DMS 273 (cell line): ENCODE measurements around the gene PGM1.

Source experiments
- DNase-seq: peaks from one replicate; lab custom pipeline; 2025; ENCODE audit not compliant: unreplicated experiment; lab: John Stamatoyannopoulos, UW

The PGM1 gene

DNA sequence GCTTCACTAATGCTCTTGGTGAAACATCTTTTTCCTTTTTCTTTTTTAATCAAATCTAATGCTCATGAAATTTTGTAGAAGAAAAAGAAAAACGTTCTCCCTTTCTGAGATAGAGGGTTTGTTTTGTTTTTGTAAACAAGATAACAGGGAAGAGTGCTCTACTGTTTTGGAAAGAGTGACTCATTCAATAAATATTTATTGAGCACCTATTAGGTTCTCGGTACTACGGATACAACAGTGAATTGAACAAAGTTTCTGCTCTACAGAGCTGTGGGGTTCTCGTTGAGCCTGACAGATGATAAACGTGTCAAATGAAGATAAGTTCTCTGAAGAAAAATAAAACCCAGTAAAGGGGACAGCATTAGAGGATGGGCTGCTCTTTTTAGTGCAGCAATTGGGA lies 7.0 kb downstream of the PGM1 start:
- no peak for DNase-seq

- DNase-seq, result no peak
Measured at GRCh38 chr1:63601061-63601460, 7.8 kb downstream of the PGM1 start.

DNA sequence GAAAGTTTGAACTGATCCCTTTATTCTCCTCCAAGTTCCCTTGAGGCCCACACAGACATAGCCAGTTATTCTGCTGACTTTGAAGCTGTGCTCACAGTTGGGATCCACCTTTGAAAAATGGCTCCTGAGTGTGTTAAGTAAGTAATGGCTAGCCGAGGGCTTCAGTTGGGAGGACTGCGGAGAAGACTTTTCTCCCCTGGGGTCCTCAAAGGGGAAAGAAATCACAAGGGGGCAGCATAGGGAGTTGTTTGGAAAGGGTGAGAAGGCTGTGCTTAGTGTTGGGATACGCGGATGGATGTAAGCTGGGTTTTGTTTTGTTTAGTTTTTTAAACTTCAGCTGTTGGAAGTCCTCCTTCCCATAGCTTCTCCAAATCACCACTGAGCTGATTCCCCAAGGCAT lies 8.3 kb downstream of the PGM1 start:
- DNase-seq, result no peak

GRCh38 chr1:63601912-63602311 lies 8.7 kb downstream of the PGM1 start:
- DNase-seq, result no peak

DNA sequence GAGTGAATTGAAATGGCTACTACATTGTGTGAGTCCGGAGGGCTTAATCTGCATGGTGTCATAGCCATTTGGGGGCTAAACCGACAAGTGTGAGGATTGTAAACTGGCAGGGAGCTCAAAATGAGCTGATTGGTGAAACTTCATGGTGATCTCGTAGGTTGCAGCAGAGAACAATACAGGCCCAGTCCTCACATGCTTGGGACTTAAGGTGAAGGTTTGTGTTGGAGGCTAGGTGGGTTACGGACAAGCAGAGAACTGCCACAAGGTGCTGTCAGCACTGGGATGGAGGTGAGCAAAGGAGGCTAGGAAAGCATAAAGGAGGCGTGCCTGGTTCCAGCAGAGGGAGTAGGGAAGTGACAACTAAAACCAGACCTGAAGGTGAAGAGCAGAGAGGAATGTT lies 9.4 kb downstream of the PGM1 start:
- DNase-seq, result no peak

DNA sequence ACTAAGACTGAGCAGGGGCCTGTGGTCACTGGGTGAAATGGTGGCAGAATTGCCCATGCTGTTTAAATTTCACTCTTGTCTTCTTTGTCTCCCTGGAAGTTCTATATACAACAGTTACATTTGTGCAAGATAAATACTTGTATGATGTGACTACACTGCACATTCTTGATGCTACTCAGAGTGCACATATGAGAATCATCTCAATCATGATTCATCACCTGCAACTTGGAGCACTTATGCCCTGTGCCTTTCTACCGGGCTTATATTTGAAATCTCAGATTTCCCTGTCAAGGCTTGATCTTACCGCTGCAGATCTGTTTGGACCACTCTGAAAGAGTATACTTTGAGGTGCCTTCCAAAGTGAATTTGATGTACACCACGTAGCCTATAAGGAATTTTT lies 10.6 kb downstream of the PGM1 start:
- DNase-seq, result no peak

DNA sequence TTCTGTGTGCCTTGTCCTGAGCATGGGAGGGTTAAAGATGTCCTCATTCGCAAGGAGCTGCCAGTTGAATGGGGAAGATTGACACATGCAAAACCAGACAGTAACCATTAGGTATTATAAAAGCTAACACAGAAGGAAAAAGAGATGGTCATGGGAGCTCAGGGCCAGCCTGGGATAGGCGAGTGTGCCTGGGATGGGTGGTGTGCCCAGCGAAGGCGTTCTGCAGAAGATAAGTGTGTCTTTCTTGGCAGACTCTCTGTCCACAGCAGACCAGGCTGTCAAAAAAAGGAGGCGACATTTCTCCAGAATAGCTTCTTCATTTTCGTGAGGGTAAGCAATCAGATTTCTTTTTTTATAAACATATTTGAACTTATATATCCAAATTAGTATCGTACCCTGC lies 14.1 kb downstream of the PGM1 start:
- DNase-seq, result no peak

- no peak for DNase-seq
Measured at GRCh38 chr1:63611231-63611630, 18.0 kb downstream of the PGM1 start.

DNA sequence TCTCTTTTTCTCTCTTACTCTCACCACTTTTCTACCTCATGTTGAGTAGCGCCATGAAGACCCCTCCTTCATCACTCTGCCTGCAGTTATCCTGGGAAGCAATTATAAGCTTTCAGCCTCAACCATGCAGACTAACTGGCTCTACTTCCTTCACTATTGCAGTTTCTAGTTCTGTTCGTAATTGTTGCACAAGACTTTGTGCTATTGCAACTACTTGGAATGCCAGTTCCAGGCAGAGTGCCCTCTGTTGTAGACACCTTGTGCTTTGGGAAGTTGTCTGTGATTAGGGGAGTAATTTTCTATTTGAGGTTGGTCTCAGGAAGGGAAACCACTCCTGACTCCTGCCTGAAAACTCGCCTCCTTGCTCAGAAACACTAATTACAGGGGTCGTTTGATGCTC lies 19.4 kb downstream of the PGM1 start:
- no peak for DNase-seq

DNA sequence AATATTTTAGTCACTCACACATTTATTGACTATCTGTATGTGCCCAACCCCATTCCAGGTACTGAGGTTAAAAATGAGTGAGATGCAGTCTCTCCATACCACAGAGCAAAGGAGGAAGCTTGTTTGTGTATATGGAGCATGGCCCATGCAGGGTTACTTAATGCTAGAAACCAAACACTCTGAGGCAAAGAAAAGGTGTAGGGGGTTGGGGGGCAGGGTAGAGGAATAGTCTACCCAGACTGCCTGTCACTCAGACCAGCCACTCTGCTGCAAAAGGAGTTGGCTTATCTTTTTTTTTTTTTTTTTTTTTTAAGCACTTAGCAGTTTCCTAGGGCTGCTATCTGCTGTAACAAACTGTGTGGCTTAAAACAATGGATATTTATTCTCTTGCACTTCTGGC lies 19.8 kb downstream of the PGM1 start:
- DNase-seq, result no peak

GRCh38 chr1:63615768-63616420 lies 22.7 kb downstream of the PGM1 start:
- DNase-seq, result peak; percentile 92

DNA sequence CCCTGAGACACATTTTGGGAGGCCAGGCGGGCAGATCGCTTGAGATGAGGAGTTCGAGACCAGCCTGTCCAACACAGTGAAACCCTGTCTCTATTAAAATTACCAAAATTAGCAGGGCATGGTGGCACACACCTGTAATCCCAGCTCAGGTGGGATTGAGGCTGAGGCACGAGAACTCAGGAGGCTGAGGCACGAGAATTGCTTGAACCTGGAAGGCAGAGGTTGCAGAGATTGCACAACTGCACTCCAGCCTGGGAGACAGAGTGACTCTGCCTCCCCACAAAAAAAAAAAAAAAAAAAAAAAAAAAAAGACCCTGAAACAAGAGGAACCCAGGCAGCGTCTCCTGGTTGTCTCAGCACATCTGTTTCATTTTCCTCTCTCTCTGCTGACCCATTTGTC lies 24.2 kb downstream of the PGM1 start:
- peak; percentile 38 for DNase-seq

DNA sequence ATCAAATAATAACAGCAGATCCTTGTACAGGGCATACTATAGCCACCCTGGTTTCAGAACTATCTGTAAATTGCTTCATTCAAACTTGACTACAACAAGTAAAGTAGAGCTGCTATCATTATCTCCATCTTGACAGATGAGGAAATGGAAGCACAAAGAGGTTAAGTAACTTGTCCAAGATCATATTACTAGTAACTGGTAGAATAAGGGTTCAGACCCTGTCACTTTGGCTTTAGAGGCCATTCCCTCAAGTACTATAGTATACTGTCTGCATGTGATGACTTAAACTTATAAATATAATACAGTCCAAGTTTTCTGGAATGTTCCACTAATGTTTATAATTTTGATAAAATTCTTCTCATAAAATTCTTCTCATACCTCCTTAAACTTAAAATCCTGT lies 24.8 kb downstream of the PGM1 start:
- DNase-seq, result peak; percentile 38

- DNase-seq, result no peak
Measured at GRCh38 chr1:63619558-63619957, 26.3 kb downstream of the PGM1 start.

GRCh38 chr1:63620671-63621070 lies 27.5 kb downstream of the PGM1 start:
- no peak for DNase-seq

DNA sequence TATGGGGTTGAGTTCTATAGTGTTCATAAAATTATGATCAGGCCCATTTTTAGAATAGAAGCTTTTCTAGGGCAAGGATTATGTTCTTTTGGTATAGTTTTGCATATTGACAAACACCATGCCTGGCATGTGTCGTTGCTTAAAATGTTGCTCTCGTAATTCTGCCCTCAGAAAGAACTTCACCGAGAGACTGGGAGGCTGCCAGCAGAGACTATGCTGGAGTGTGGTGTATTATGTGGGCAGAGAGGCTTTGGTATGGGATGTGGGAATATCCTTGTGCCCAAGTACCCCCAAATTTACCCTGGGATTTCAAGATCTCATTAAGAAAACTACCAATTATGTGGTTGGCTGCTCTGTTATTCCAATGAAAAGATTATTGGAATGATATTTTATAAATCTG lies 27.9 kb downstream of the PGM1 start:
- DNase-seq, result peak; percentile 22

DNA sequence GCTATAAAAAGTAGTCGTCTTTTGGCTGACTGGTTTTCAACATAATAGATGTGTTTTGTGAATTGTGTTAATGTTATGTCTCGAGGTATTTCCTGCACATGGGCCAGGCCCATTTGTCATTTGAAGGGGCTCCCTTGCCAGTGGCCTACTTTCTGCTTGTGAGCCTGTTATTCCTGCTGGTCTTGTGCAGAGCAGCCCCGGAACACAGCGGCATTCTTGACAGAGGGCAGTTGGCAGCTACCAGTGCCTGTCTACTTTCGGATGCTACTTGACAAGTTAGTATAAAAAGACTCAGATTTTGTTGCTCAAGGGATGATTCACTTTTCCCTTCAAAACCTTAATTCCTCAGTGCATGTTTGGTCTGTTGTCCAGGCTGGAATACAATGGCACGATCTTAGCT lies 28.5 kb downstream of the PGM1 start:
- DNase-seq, result no peak

DNA sequence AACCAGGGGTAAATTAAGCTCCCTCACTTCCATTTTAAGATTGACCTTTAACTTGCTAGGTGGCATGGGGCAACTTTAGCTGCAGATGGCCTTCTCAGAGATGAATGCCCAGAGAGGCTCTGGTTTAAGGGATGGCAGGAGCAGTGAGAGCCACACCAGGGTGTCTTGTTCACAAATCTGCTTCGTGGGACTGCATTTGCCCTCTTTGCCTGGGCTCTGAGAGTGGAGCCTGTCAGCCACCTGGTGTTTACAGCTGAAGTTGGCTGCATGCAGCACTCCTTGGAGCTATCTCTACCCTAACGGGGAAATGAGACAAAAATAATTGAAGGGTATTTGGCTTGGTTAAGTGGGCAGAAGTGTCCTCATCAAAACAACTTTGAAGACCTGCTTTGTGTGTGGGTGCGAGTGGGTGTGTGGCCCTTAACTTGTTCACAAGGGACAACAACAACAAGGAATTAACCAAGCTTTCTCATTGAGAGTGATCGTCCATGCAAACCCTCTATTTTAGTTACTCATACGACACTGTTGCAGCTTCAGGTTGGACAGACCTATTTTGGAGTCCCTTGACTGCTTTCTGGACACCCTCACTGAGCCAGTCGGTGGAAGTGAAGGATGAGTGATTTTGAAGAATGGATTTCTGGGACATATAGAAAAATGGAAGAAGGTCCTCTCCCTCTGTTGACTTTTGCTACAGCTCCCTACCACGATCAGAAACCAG lies 29.8 kb downstream of the PGM1 start:
- peak; percentile 86 for DNase-seq

DNA sequence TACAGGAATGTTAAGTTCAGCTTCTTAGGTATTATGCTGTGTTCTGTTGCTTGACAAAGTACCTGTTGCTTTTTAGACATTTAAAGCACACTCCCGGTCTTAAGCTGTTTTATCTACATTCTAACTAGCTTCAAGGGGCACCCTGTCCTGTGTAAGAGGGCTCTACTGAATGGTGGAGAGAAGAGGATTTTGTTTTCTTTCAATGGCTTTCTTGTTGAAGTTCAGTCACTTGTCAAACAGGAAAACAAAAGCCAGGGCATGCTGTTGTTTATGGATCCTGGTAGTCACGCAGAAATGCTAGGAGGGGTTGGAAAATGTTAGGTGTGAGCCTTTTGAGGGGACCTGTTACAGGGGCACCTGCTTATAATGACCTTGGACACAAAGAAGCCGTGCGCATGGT lies 30.7 kb downstream of the PGM1 start:
- no peak for DNase-seq

GRCh38 chr1:63624911-63625310 lies 31.7 kb downstream of the PGM1 start:
- no peak for DNase-seq

DNA sequence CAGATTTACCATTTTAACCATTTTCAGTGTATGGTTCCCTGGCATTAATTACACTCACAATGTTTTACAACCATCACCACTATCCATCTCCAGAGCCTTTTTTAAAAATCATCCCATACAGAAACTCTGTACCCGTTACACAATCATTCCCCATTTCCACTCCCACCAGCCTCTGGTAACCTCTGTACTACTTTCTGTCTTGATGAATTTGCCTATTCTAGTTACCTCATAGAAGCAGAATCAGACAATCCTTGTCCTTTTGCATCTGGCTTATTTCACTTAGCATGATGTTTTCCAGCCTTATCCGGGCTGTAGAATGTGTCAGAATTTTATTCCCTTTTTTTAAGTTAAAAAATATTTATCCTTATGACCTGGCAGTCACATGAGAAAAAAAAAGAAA lies 33.0 kb downstream of the PGM1 start:
- no peak for DNase-seq

GRCh38 chr1:63628607-63629006 lies 35.4 kb downstream of the PGM1 start:
- DNase-seq, result no peak

- DNase-seq, result no peak
Measured at GRCh38 chr1:63630238-63630637, 37.0 kb downstream of the PGM1 start.
